ENCODE results near the gene SPRED3. TPM values are rescaled to one million over a fixed set of nuclear protein-coding genes. Genes with fewer than 3 reads are reported as not detected.

Gene SPRED3
- total and polyA plus RNA-seq, 9 of the 15 experiments (the other 6 are each of a cell fraction or from before 2014, with no cell fraction given), result 0.05 to 1.3 (median 0.36) TPM

DNA sequence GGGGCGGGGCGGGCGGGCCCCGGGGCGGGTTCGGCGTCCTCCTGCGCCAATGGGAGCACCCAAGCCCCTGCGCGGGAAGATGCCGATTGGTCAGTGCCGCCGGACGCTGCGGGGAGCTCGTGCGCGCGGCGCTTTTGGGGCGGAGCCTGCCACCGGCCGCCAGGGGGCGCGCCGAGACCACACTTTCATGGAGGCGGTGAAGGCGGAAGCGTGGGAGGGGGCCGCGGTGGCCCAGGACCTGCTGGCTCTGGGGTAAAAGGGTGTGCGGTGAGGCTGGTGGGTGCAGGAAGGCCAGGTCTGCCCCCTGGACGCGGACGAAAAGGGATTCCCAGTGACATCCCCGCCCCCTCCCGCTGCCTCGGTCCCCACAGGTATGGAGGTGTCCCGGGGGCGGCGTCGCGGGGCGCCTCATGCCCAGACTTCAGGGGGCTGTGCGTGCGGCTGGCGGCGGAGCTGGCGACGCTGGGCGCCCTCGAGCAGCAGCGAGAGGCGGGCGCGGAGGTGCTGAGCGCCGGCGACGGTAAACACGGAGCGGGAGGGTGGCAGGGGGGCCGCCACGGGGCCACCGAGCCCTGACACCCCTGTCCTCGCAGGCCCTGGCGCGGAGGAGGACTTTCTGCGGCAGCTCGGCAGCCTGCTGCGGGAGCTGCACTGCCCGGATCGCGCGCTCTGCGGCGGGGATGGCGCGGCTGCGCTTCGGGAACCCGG is 14.6 kb downstream of the SPRED3 start, which contains the start of gene FAM98C (continued):
- TF ChIP-seq, protein P1, sequence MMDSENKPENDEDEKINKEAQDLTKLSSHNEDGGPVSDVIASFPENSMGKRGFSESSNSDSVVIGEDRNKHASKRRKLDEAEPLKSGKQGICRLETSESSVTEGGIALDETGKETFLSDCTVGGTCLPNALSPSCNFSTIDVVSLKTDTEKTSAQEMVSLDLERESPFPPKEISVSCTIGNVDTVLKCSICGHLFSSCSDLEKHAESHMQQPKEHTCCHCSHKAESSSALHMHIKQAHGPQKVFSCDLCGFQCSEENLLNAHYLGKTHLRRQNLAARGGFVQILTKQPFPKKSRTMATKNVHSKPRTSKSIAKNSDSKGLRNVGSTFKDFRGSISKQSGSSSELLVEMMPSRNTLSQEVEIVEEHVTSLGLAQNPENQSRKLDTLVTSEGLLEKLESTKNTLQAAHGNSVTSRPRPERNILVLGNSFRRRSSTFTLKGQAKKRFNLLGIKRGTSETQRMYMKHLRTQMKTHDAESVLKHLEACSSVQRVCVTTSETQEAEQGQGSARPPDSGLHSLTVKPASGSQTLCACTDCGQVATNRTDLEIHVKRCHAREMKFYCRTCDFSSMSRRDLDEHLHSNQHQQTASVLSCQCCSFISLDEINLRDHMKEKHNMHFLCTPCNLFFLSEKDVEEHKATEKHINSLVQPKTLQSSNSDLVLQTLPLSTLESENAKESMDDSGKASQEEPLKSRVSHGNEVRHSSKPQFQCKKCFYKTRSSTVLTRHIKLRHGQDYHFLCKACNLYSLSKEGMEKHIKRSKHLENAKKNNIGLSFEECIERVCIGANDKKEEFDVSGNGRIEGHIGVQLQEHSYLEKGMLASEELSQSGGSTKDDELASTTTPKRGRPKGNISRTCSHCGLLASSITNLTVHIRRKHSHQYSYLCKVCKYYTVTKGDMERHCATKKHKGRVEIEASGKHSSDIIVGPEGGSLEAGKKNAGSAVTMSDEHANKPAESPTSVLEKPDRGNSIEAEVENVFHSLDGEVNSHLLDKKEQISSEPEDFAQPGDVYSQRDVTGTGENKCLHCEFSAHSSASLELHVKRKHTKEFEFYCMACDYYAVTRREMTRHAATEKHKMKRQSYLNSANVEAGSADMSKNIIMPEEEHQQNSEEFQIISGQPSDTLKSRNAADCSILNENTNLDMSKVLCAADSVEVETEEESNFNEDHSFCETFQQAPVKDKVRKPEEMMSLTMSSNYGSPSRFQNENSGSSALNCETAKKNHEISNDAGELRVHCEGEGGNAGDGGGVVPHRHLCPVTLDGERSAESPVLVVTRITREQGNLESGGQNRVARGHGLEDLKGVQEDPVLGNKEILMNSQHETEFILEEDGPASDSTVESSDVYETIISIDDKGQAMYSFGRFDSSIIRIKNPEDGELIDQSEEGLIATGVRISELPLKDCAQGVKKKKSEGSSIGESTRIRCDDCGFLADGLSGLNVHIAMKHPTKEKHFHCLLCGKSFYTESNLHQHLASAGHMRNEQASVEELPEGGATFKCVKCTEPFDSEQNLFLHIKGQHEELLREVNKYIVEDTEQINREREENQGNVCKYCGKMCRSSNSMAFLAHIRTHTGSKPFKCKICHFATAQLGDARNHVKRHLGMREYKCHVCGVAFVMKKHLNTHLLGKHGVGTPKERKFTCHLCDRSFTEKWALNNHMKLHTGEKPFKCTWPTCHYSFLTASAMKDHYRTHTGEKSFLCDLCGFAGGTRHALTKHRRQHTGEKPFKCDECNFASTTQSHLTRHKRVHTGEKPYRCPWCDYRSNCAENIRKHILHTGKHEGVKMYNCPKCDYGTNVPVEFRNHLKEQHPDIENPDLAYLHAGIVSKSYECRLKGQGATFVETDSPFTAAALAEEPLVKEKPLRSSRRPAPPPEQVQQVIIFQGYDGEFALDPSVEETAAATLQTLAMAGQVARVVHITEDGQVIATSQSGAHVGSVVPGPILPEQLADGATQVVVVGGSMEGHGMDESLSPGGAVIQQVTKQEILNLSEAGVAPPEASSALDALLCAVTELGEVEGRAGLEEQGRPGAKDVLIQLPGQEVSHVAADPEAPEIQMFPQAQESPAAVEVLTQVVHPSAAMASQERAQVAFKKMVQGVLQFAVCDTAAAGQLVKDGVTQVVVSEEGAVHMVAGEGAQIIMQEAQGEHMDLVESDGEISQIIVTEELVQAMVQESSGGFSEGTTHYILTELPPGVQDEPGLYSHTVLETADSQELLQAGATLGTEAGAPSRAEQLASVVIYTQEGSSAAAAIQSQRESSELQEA (IDR thresholded peaks at IDR 0.05; ENCODE audit: low read depth), result no peak
- TF ChIP-seq PBX2 (CRISPR knock-in tag; IDR thresholded peaks at IDR 0.05; ENCODE audit: low read depth), result no peak
- TF ChIP-seq PBX2 (tag; conservative IDR thresholded peaks at IDR 0.05; ENCODE audit: low read depth), result no peak
- TF ChIP-seq ZNF395 (CRISPR knock-in tag; IDR thresholded peaks at IDR 0.05), result no peak
- peak; percentile 89; the same call in 1 of the 2 replicates for TF ChIP-seq RREB1 (CRISPR knock-in tag; IDR thresholded peaks at IDR 0.05)
- TF ChIP-seq CBX1 (IDR thresholded peaks at IDR 0.05; ENCODE audit: low read depth), result peak; percentile 46; the same call in 1 of the 2 replicates
- peak; percentile 57; the same call in 1 of the 2 replicates for TF ChIP-seq CREM (IDR thresholded peaks at IDR 0.05; ENCODE audit: low read depth)
